Stimulated activated CD8-positive, alpha-beta memory T cell treated with anti-CD3 and anti-CD28 coated beads, Interleukin-12 subunit alpha, Interleukin-12 subunit beta, amount 100 ng/mL, for 24 hours (primary cell): Measurements from ENCODE around the gene KCNMA1.

Experiments used
- DNase-seq: peaks from one replicate; pipeline ENCODE4 v3.0.0-alpha.2; 2020; ENCODE audit errors: extremely low read depth

The KCNMA1 gene

GRCh38 chr10:77118603-77119282 lies 518.9 kb downstream of the KCNMA1 start:
- DNase-seq = no peak

GRCh38 chr10:77117501-77117900 lies 520.1 kb downstream of the KCNMA1 start:
- no peak for DNase-seq

- DNase-seq = no peak
Measured at GRCh38 chr10:77116904-77117303, 520.7 kb downstream of the KCNMA1 start.

- no peak for DNase-seq
Measured at GRCh38 chr10:77114181-77114821, 523.3 kb downstream of the KCNMA1 start.

GRCh38 chr10:77111611-77112550 lies 525.7 kb downstream of the KCNMA1 start:
- no peak for DNase-seq

GRCh38 chr10:77110757-77111156 lies 526.9 kb downstream of the KCNMA1 start:
- DNase-seq = no peak

GRCh38 chr10:77109351-77109994 lies 528.1 kb downstream of the KCNMA1 start:
- no peak for DNase-seq

GRCh38 chr10:77106676-77107075 lies 530.9 kb downstream of the KCNMA1 start:
- no peak for DNase-seq

- DNase-seq = no peak
Measured at GRCh38 chr10:77105761-77106221, 531.8 kb downstream of the KCNMA1 start.

- DNase-seq = no peak
Measured at GRCh38 chr10:77104459-77104980, 533.1 kb downstream of the KCNMA1 start.

- DNase-seq = no peak
Measured at GRCh38 chr10:77103213-77103612, 534.4 kb downstream of the KCNMA1 start.

GRCh38 chr10:77101341-77101740 lies 536.3 kb downstream of the KCNMA1 start:
- DNase-seq = no peak

GRCh38 chr10:77099136-77099535 lies 538.5 kb downstream of the KCNMA1 start:
- no peak for DNase-seq

- no peak for DNase-seq
Measured at GRCh38 chr10:77097625-77098024, 540.0 kb downstream of the KCNMA1 start.

- DNase-seq = no peak
Measured at GRCh38 chr10:77093126-77093525, 544.5 kb downstream of the KCNMA1 start.

- no peak for DNase-seq
Measured at GRCh38 chr10:77091597-77092165, 545.9 kb downstream of the KCNMA1 start.

GRCh38 chr10:77090381-77091356 lies 546.9 kb downstream of the KCNMA1 start:
- DNase-seq = no peak

- no peak for DNase-seq
Measured at GRCh38 chr10:77087366-77087765, 550.2 kb downstream of the KCNMA1 start.

GRCh38 chr10:77086081-77086480 lies 551.5 kb downstream of the KCNMA1 start:
- DNase-seq = no peak

- no peak for DNase-seq
Measured at GRCh38 chr10:77085344-77085743, 552.3 kb downstream of the KCNMA1 start.
